K562 (cell line): ENCODE measurements around the gene C22orf39. TPM values are rescaled to one million over a fixed set of nuclear protein-coding genes. Genes with fewer than 3 reads are reported as not detected.

Source experiments
- ATF2 ChIP-seq: sonication (generic); formaldehyde crosslinking; IDR thresholded peaks from 2 replicates; pipeline ENCODE4 v1.8.1; 2022; ENCODE audit warnings: missing genetic modification reagents
- ELK1 ChIP-seq: sonication (generic); formaldehyde crosslinking; IDR thresholded peaks from 2 replicates; pipeline ENCODE4 v1.8.1; 2022; ENCODE audit warnings: missing genetic modification reagents
- HMBOX1 ChIP-seq: sonication (generic); IDR thresholded peaks from 2 replicates; pipeline ENCODE4 v1.6.1; 2016
- ILK ChIP-seq: fragments of 450-650 bp; IDR thresholded peaks from 2 replicates; pipeline ENCODE4 v1.6.1; 2016; ENCODE audit warnings: missing genetic modification characterization, low read depth, mild to moderate bottlenecking, missing compliant biosample characterization, moderate library complexity, borderline replicate concordance
- MLX ChIP-seq, 2 experiments: fragments of 450-650 bp in 1 of 2; sonication (generic) in 1 of 2; formaldehyde crosslinking; conservative IDR thresholded peaks; 2 replicates each; pipeline versions ENCODE4 v1.4.0 to v1.8.1; 2020 to 2022; ENCODE audit warnings: mild to moderate bottlenecking in 1 of 2, missing genetic modification reagents in 1 of 2
- TAL1 ChIP-seq: fragments of 450-650 bp; IDR thresholded peaks from 2 replicates; pipeline ENCODE4 v1.6.1; 2016; ENCODE audit warnings: mild to moderate bottlenecking
- YY1 ChIP-seq, 3 experiments: IDR thresholded peaks; 2 replicates each; pipeline ENCODE4 v1.6.1; 2011; ENCODE audit warnings: low read length in 2 of 3, mild to moderate bottlenecking in 2 of 3, moderate library complexity in 2 of 3, borderline replicate concordance in 1 of 3, control low read depth in 1 of 3, low read depth in 1 of 3; ENCODE audit not compliant: insufficient read depth in 3 of 3, insufficient replicate concordance in 2 of 3, control insufficient read depth in 1 of 3, insufficient read length in 1 of 3; ENCODE audit errors: extremely low read depth in 1 of 3
- ZBTB40 ChIP-seq, 2 experiments: fragments of 450-650 bp in 1 of 2; sonication (generic) in 1 of 2; formaldehyde crosslinking in 1 of 2; IDR thresholded peaks; 2 replicates each; pipeline versions ENCODE4 v1.7.1 to v1.9.0; 2016 to 2022; ENCODE audit warnings: inconsistent platforms in 1 of 2, mild to moderate bottlenecking in 1 of 2, missing genetic modification reagents in 1 of 2
- ZNF717 ChIP-seq: fragments of 250-450 bp; sonication (Bioruptor Pico); IDR thresholded peaks from 2 replicates; pipeline ENCODE4 v1.5.0; 2021
- polyA plus RNA-seq, 8 experiments: library from polyadenylated mRNA; depleted of rRNA in 4 of 8; stranded (reverse) in 5 of 8; unstranded in 3 of 8; fragments of >200 nt; fragmentation: Nextera tagmentation in 2 of 8; fragmentation: Illumina TruSeq in 1 of 8; extraction: Ambion mirVana in 2 of 8; extraction: Trizol in 1 of 8; gene quantifications; 2 replicates each; pipeline versions ENCODE4 v1.2.1 to v1.2.3, GENCODE V29; 2011 to 2014; ENCODE audit warnings: inconsistent platforms in 1 of 8, missing spikeins in 1 of 8
- total RNA-seq, 7 experiments: library from RNA; depleted of rRNA in 6 of 7; stranded (reverse); fragments of >200 nt in 6 of 7; fragmentation: Illumina TruSeq in 2 of 7; extraction: Trizol in 2 of 7; gene quantifications; 2 replicates each; pipeline versions ENCODE4 v1.2.1 to v1.2.3, GENCODE V29; 2011 to 2021; ENCODE audit warnings: low replicate concordance in 1 of 7

C22orf39 gene
- total and polyA plus RNA-seq, 9 of the 15 experiments (the other 6 are each of a cell fraction or from before 2014, with no cell fraction given), result 20.4 to 139 (median 66.8) TPM

- TF ChIP-seq MLX (CRISPR knock-in tag; conservative IDR thresholded peaks at IDR 0.05) (0 out of 4 replicates have a peak, but pooled peaks of 1 of the 2 experiments have one; percentile 38), ZBTB40 (IDR thresholded peaks at IDR 0.05) (no peak), ZBTB40 (CRISPR knock-in tag; IDR thresholded peaks at IDR 0.05) (peak; percentile 26; the same call in 1 of the 2 replicates), TAL1 (no peak), YY1 (IDR thresholded peaks at IDR 0.05; ENCODE audit: borderline replicate concordance in 1 of 3, control insufficient read depth in 1 of 3, extremely low read depth in 1 of 3, insufficient read depth in 3 of 3, insufficient read length in 1 of 3, insufficient replicate concordance in 2 of 3, low read depth in 1 of 3, low read length in 2 of 3) (no peak), ILK (tag) (no peak), ELK1 (CRISPR knock-in tag) (0 out of 2 replicates have a peak, but pooled peaks have one; percentile 45), HMBOX1 (no peak), ATF2 (CRISPR knock-in tag) (peak; percentile 50; the same call in 1 of the 2 replicates), ZNF717 (CRISPR knock-in tag) (no peak)
Observed at GRCh38 chr22:19457828-19458428, 10.4 kb upstream of the C22orf39 start (continued).
